Measurements from ENCODE around the gene TLN1.

The TLN1 gene

DNA sequence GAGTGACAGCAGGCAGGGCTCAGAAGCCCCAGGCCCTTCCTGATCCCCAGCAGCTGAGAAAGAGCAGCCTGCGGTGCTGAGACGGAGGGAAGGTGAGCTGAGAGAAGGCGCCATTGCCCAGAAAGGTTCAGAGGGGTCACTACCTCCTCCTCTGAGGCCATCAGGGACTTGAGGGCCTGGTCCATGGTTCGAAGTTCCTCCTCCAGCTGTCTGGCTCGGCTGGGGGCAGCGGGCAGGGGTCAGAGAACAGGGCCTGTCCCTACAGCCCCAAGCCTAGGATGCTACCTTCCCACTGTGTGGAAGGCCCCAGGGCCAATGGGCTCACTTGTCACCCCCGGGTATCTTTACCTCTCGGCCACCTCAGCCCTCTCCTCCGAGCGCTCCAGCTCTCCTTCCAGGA, 47.1 kb downstream of the TLN1 start:
- Mint-ChIP-seq H3K4me1 (ENCODE audit: low read depth) (peaks cover 18% of the 10 kb centered on the region), H3K36me3 (ENCODE audit: low read depth) (no peaks in the 10 kb centered on the region), H3K27me3 (no peaks in the 10 kb centered on the region), H3K9me3 (no peaks in the 10 kb centered on the region), H3K27ac (no peak overlapping the region), H3K4me3 (no peak overlapping the region)
- no peak for DNase-seq

DNA sequence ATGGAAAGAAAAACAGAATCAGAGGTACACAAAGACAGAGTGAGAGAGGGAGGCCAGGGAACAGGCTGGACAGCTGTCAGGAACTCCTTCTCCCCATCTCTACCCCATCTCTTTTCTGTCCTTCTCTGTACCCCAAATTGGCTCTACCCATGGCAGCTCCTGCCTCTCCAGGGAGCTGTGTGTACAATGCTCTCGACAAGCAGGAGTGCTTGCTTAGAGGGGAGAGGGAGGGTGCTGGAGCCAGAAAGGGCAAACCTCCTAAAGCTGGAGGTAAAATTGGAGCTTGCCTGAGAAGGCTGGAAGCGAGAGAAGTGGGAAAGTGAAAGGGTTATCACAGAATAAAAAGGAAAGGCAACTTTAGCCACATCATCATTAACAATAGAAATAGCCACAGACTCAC, 48.7 kb downstream of the TLN1 start:
- H3K4me1 Mint-ChIP-seq (ENCODE audit: low read depth) = peaks cover 6% of the 10 kb centered on the region
- H3K36me3 Mint-ChIP-seq (ENCODE audit: low read depth) = no peaks in the 10 kb centered on the region
- no peak for DNase-seq
- H3K4me3 Mint-ChIP-seq = no peak overlapping the region
- no peaks in the 10 kb centered on the region for H3K27me3 Mint-ChIP-seq
- H3K27ac Mint-ChIP-seq = no peak overlapping the region
- no peaks in the 10 kb centered on the region for H3K9me3 Mint-ChIP-seq

- H3K36me3 Mint-ChIP-seq (ENCODE audit: low read depth) = no peaks in the 10 kb centered on the region
- H3K4me1 Mint-ChIP-seq (ENCODE audit: low read depth) = peaks cover 2% of the 10 kb centered on the region
- H3K27me3 Mint-ChIP-seq = no peaks in the 10 kb centered on the region
- DNase-seq = no peak
- H3K9me3 Mint-ChIP-seq = no peaks in the 10 kb centered on the region
- no peak overlapping the region for H3K4me3 Mint-ChIP-seq
- no peak overlapping the region for H3K27ac Mint-ChIP-seq
These were observed 49.3 kb downstream of the TLN1 start for GRCh38 chr9:35682520-35683315.

DNA sequence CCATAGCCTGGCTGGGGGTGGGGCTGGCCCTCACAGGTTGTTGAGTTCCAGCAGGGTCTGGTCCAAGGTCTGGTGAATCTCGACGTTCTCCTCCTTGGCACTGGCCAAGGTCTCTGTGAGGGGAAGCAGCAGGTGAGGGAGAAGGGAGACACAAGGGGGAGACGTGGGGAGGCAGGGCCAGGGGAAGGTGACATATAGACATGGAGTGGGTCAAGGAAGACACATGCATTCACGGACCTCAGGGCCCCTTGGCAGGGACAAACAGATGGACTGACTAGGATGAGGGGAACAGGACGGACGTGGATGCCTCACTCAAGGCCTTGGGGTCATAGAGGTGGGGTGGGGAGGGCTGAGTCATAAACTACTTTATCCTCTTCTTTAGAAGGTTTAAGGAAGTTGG, 49.9 kb downstream of the TLN1 start:
- H3K4me1 Mint-ChIP-seq (ENCODE audit: low read depth) = peaks cover 2% of the 10 kb centered on the region
- no peak for DNase-seq
- H3K36me3 Mint-ChIP-seq (ENCODE audit: low read depth) = no peaks in the 10 kb centered on the region
- H3K4me3 Mint-ChIP-seq = no peak overlapping the region
- H3K9me3 Mint-ChIP-seq = no peaks in the 10 kb centered on the region
- no peak overlapping the region for H3K27ac Mint-ChIP-seq
- no peaks in the 10 kb centered on the region for H3K27me3 Mint-ChIP-seq

- no peaks in the 10 kb centered on the region for H3K36me3 Mint-ChIP-seq (ENCODE audit: low read depth)
- DNase-seq = no peak
- peaks cover 3% of the 10 kb centered on the region for H3K4me1 Mint-ChIP-seq (ENCODE audit: low read depth)
- H3K27me3 Mint-ChIP-seq = peaks cover 1% of the 10 kb centered on the region
- no peak overlapping the region for H3K27ac Mint-ChIP-seq
- H3K4me3 Mint-ChIP-seq = no peak overlapping the region
- H3K9me3 Mint-ChIP-seq = no peaks in the 10 kb centered on the region
These were observed 50.5 kb downstream of the TLN1 start for GRCh38 chr9:35681341-35682002.

DNA sequence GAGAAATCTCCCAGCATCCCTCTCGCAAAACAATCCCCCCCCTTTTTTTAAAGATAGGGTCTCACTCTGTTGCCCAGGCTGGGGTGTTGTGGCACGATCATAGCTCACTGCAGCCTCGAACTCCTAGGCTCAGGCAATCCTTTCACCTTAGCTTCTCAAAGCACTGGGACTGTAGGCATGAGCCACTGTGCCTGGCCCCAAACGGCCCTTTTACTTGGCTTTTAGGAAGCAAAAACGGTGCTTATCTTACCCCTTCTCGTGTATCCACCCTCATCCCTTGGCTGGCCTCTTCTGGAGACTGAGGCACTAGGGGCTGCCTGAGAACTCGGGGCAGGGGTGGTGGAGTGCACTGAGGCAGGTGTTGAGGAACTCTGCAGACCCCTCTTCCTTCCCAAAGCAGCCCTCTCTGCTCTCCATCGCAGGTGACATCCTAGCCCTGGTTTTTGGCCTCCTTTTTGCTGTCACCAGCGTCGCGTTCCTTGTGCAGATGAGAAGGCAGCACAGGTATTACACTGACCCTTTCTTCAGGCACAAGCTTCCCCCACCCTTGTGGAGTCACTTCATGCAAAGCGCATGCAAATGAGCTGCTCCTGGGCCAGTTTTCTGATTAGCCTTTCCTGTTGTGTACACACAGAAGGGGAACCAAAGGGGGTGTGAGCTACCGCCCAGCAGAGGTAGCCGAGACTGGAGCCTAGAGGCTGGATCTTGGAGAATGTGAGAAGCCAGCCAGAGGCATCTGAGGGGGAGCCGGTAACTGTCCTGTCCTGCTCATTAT, 51.5 kb downstream of the TLN1 start:
- H3K4me1 Mint-ChIP-seq (ENCODE audit: low read depth) = peaks cover 8% of the 10 kb centered on the region
- no peaks in the 10 kb centered on the region for H3K36me3 Mint-ChIP-seq (ENCODE audit: low read depth)
- no peaks in the 10 kb centered on the region for H3K9me3 Mint-ChIP-seq
- H3K4me3 Mint-ChIP-seq = no peak overlapping the region
- no peak for DNase-seq
- H3K27me3 Mint-ChIP-seq = peaks cover 5% of the 10 kb centered on the region
- no peak overlapping the region for H3K27ac Mint-ChIP-seq

DNA sequence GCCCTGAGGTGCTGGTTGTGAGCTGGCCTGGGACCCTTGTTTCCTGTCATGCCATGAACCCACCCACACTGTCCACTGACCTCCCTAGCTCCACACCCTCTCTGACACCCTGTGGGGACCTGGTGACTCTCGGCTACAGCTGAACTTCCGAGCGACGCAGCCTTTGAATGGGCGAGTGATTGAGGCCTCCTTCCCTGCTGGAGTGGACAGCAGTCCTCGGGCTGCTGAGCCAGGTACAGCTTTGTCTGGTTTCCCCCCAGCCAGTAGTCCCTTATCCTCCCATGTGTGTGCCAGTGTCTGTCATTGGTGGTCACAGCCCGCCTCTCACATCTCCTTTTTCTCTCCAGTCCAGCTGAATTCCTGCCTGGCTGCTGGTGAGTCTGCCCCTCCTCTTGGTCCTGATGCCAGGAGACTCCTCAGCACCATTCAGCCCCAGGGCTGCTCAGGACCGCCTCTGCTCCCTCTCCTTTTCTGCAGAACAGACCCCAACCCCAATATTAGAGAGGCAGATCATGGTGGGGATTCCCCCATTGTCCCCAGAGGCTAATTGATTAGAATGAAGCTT, 52.1 kb downstream of the TLN1 start:
- Mint-ChIP-seq H3K27me3 (peaks cover 5% of the 10 kb centered on the region), H3K36me3 (ENCODE audit: low read depth) (no peaks in the 10 kb centered on the region), H3K9me3 (no peaks in the 10 kb centered on the region), H3K27ac (no peak overlapping the region), H3K4me1 (ENCODE audit: low read depth) (peaks cover 11% of the 10 kb centered on the region), H3K4me3 (no peak overlapping the region)
- DNase-seq = no peak

- H3K4me3 Mint-ChIP-seq = no peak overlapping the region
- peaks cover 15% of the 10 kb centered on the region for H3K4me1 Mint-ChIP-seq (ENCODE audit: low read depth)
- H3K36me3 Mint-ChIP-seq (ENCODE audit: low read depth) = no peaks in the 10 kb centered on the region
- no peaks in the 10 kb centered on the region for H3K9me3 Mint-ChIP-seq
- no peak for DNase-seq
- H3K27me3 Mint-ChIP-seq = peaks cover 10% of the 10 kb centered on the region
- no peak overlapping the region for H3K27ac Mint-ChIP-seq
These were observed 52.9 kb downstream of the TLN1 start for GRCh38 chr9:35679091-35679490.

DNA sequence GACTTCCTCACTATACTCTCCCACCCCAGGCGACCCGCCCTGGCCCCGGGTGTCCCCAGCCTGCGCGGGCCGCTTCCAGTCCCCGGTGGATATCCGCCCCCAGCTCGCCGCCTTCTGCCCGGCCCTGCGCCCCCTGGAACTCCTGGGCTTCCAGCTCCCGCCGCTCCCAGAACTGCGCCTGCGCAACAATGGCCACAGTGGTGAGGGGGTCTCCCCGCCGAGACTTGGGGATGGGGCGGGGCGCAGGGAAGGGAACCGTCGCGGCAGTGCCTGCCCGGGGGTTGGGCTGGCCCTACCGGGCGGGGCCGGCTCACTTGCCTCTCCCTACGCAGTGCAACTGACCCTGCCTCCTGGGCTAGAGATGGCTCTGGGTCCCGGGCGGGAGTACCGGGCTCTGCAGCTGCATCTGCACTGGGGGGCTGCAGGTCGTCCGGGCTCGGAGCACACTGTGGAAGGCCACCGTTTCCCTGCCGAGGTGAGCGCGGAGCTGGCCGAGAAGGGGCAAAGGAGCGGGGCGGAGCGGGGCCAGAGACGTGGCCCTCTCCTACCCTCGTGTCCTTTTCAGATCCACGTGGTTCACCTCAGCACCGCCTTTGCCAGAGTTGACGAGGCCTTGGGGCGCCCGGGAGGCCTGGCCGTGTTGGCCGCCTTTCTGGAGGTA, 56.1 kb downstream of the TLN1 start:
- H3K4me3 Mint-ChIP-seq = peak overlapping the region; percentile 65
- H3K9me3 Mint-ChIP-seq = no peaks in the 10 kb centered on the region

DNA sequence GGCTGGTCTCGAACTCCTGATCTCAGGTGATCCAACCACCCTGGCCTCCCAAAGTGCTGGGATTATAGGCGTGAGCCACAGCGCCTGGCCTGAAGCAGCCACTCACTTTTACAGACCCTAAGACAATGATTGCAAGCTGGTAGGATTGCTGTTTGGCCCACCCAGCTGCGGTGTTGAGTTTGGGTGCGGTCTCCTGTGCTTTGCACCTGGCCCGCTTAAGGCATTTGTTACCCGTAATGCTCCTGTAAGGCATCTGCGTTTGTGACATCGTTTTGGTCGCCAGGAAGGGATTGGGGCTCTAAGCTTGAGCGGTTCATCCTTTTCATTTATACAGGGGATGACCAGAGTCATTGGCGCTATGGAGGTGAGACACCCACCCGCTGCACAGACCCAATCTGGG, 56.8 kb downstream of the TLN1 start:
- Mint-ChIP-seq H3K27me3 (peaks cover 10% of the 10 kb centered on the region), H3K27ac (no peak overlapping the region), H3K4me1 (ENCODE audit: low read depth) (peaks cover 15% of the 10 kb centered on the region), H3K4me3 (peak overlapping the region; percentile 65), H3K9me3 (no peaks in the 10 kb centered on the region), H3K36me3 (ENCODE audit: low read depth) (no peaks in the 10 kb centered on the region)
- DNase-seq = no peak

More for the DNA sequence above, 56.1 kb downstream of the TLN1 start:
- no peaks in the 10 kb centered on the region for H3K36me3 Mint-ChIP-seq (ENCODE audit: low read depth)
- H3K4me1 Mint-ChIP-seq (ENCODE audit: low read depth) = peaks cover 15% of the 10 kb centered on the region
- H3K27me3 Mint-ChIP-seq = peaks cover 10% of the 10 kb centered on the region
- DNase-seq = peak; percentile 68
- no peak overlapping the region for H3K27ac Mint-ChIP-seq

DNA sequence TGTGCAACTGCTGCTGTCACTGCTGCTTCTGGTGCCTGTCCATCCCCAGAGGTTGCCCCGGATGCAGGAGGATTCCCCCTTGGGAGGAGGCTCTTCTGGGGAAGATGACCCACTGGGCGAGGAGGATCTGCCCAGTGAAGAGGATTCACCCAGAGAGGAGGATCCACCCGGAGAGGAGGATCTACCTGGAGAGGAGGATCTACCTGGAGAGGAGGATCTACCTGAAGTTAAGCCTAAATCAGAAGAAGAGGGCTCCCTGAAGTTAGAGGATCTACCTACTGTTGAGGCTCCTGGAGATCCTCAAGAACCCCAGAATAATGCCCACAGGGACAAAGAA, 58.0 kb downstream of the TLN1 start:
- peaks cover 15% of the 10 kb centered on the region for H3K4me1 Mint-ChIP-seq (ENCODE audit: low read depth)
- DNase-seq = no peak
- H3K27ac Mint-ChIP-seq = no peak overlapping the region
- H3K9me3 Mint-ChIP-seq = no peaks in the 10 kb centered on the region
- H3K36me3 Mint-ChIP-seq (ENCODE audit: low read depth) = no peaks in the 10 kb centered on the region
- no peak overlapping the region for H3K4me3 Mint-ChIP-seq
- peaks cover 10% of the 10 kb centered on the region for H3K27me3 Mint-ChIP-seq

DNA sequence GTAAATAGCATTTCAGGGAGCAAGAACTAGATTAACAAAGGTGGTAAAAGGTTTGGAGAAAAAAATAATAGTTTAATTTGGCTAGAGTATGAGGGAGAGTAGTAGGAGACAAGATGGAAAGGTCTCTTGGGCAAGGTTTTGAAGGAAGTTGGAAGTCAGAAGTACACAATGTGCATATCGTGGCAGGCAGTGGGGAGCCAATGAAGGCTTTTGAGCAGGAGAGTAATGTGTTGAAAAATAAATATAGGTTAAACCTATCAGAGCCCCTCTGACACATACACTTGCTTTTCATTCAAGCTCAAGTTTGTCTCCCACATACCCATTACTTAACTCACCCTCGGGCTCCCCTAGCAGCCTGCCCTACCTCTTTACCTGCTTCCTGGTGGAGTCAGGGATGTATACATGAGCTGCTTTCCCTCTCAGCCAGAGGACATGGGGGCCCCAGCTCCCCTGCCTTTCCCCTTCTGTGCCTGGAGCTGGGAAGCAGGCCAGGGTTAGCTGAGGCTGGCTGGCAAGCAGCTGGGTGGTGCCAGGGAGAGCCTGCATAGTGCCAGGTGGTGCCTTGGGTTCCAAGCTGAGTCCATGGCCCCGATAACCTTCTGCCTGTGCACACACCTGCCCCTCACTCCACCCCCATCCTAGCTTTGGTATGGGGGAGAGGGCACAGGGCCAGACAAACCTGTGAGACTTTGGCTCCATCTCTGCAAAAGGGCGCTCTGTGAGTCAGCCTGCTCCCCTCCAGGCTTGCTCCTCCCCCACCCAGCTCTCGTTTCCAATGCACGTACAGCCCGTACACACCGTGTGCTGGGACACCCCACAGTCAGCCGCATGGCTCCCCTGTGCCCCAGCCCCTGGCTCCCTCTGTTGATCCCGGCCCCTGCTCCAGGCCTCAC, 58.6 kb downstream of the TLN1 start, which contains the start of gene CA9:
Gene CA9 (plus strand): TSS at position 797 of the 893 bp plus-strand sequence. CDS start 32 bp downstream, at position 829.
- Mint-ChIP-seq H3K27me3 (peaks cover 10% of the 10 kb centered on the region), H3K4me1 (ENCODE audit: low read depth) (peaks cover 15% of the 10 kb centered on the region), H3K36me3 (ENCODE audit: low read depth) (no peaks in the 10 kb centered on the region), H3K27ac (no peak within 1 kb of the TSS), H3K9me3 (no peaks in the 10 kb centered on the region), H3K4me3 (peak within 1 kb of the TSS; percentile 1)
- no peak for DNase-seq

- no peaks in the 10 kb centered on the region for H3K9me3 Mint-ChIP-seq
- peaks cover 14% of the 10 kb centered on the region for H3K4me1 Mint-ChIP-seq (ENCODE audit: low read depth)
- H3K27ac Mint-ChIP-seq = no peak overlapping the region
- no peak overlapping the region for H3K4me3 Mint-ChIP-seq
- peaks cover 3% of the 10 kb centered on the region for H3K27me3 Mint-ChIP-seq
- no peaks in the 10 kb centered on the region for H3K36me3 Mint-ChIP-seq (ENCODE audit: low read depth)
- no peak for DNase-seq
These were observed 62.5 kb downstream of the TLN1 start for GRCh38 chr9:35669331-35670145.

Measured in activated T-cell treated with anti-CD3 and anti-CD28 coated beads, Interleukin-2, amount 50 U/mL, for 24 hours (primary cell).